ENCODE data around the gene FOXF1. TPM values are rescaled to one million over a fixed set of nuclear protein-coding genes. Genes with fewer than 3 reads are reported as not detected.

FOXF1 gene
- total and polyA plus RNA-seq, 3 donors from 2014 or later = 0.91 to 2.8 (median 2.0) TPM

- Histone ChIP-seq H3K27ac (no peak overlapping the region), H3K27me3 (no peaks in the 10 kb centered on the region), H3K4me1 (peaks cover 3% of the 10 kb centered on the region), H3K4me3 (no peak overlapping the region), H3K9me3 (no peaks in the 10 kb centered on the region), H3K36me3 (ENCODE audit: low read depth, missing control alignments) (no peaks in the 10 kb centered on the region)
- DNase-seq = no peak
- WGBS, 2 donors = 58 to 83% methylated on average over 18 to 19 of the region's 19 CpGs
- no peak for TF ChIP-seq POLR2A (IDR thresholded peaks at IDR 0.05)
- no peak for TF ChIP-seq CTCF (IDR thresholded peaks at IDR 0.05)
- intact Hi-C loops (cut with DNase I; ENCODE audit: low total_unique reads) = no loop called here
Measured at GRCh38 chr16:86545954-86546637, 35.8 kb downstream of the FOXF1 start.

- H3K27me3 ChIP-seq = no peaks in the 10 kb centered on the region
- no peak overlapping the region for H3K4me3 ChIP-seq
- TF ChIP-seq CTCF (IDR thresholded peaks at IDR 0.05) (no peak), POLR2A (IDR thresholded peaks at IDR 0.05) (no peak)
- no peak overlapping the region for H3K27ac ChIP-seq
- DNase-seq = no peak
- no peaks in the 10 kb centered on the region for H3K9me3 ChIP-seq
- H3K36me3 ChIP-seq (ENCODE audit: low read depth, missing control alignments) = no peaks in the 10 kb centered on the region
- H3K4me1 ChIP-seq = peaks cover 3% of the 10 kb centered on the region
- intact Hi-C loops (cut with DNase I; ENCODE audit: low total_unique reads) = no loop called here
- WGBS, 2 donors = 63 to 82% methylated on average over 8 of the region's 8 CpGs
Measured at GRCh38 chr16:86546638-86547013, 36.3 kb downstream of the FOXF1 start.

GRCh38 chr16:86547286-86547685 lies 37.0 kb downstream of the FOXF1 start:
- peaks cover 3% of the 10 kb centered on the region for H3K4me1 ChIP-seq
- H3K36me3 ChIP-seq (ENCODE audit: low read depth, missing control alignments) = no peaks in the 10 kb centered on the region
- H3K27me3 ChIP-seq = no peaks in the 10 kb centered on the region
- H3K27ac ChIP-seq = no peak overlapping the region
- DNase-seq = no peak
- H3K4me3 ChIP-seq = no peak overlapping the region
- TF ChIP-seq POLR2A (IDR thresholded peaks at IDR 0.05) (no peak), CTCF (IDR thresholded peaks at IDR 0.05) (no peak)
- H3K9me3 ChIP-seq = no peaks in the 10 kb centered on the region
- intact Hi-C loops (cut with DNase I; ENCODE audit: low total_unique reads) = no loop called here
- WGBS, 2 donors = 92 to 99% methylated on average over 11 of the region's 11 CpGs

- intact Hi-C loops (cut with DNase I; ENCODE audit: low total_unique reads) = no loop called here
- WGBS, 2 donors = 82 to 84% methylated on average over 7 to 8 of the region's 8 CpGs
- Histone ChIP-seq H3K4me1 (peaks cover 7% of the 10 kb centered on the region), H3K4me3 (no peak overlapping the region), H3K9me3 (no peaks in the 10 kb centered on the region), H3K27me3 (no peaks in the 10 kb centered on the region), H3K36me3 (ENCODE audit: low read depth, missing control alignments) (no peaks in the 10 kb centered on the region), H3K27ac (no peak overlapping the region)
- DNase-seq = no peak
- no peak for TF ChIP-seq POLR2A (IDR thresholded peaks at IDR 0.05)
- no peak for TF ChIP-seq CTCF (IDR thresholded peaks at IDR 0.05)
Measured at GRCh38 chr16:86549076-86549892, 39.0 kb downstream of the FOXF1 start.

Measured in testis (tissue), 3 donors.